Measurements from ENCODE around the gene PCID2. TPM values are rescaled to one million over a fixed set of nuclear protein-coding genes. Genes with fewer than 3 reads are reported as not detected.
"Not testable (repeated sequence)": the region's sequence is repeated elsewhere in the genome, so short reads cannot be mapped to it uniquely, and the experiment has no call there.

PCID2 gene
- total and polyA plus RNA-seq, 11 donors = 30.0 to 60.2 (median 45.2) TPM

GRCh38 chr13:113245849-113246796 lies 37.7 kb upstream of the PCID2 start:
- WGBS, 4 donors = 70 to 91% (median 82%) methylated on average over 10 of the region's 10 CpGs
- intact Hi-C loops (cut with DNase I) = no loop called here
- H3K27me3 ChIP-seq = no peaks in the 10 kb centered on the region
- no peak overlapping the region for H3K4me3 ChIP-seq
- no peaks in the 10 kb centered on the region for H3K9me3 ChIP-seq
- DNase-seq = no peak
- no peaks in the 10 kb centered on the region for H3K4me1 ChIP-seq
- TF ChIP-seq CTCF (IDR thresholded peaks at IDR 0.05) (peak in 1 of 12 donors; percentile 22), POLR2A (IDR thresholded peaks at IDR 0.05) (no peak)
- peaks cover 2 to 100% (median 99%) of the 10 kb centered on the region in 9 donors for H3K36me3 ChIP-seq
- ATAC-seq = no peak
- no peak overlapping the region for H3K27ac ChIP-seq

- ATAC-seq = no peak
- TF ChIP-seq CTCF (IDR thresholded peaks at IDR 0.05) (no peak), POLR2A (IDR thresholded peaks at IDR 0.05) (no peak)
- peaks cover 2 to 100% (median 99%) of the 10 kb centered on the region in 9 donors for H3K36me3 ChIP-seq
- WGBS, 4 donors = 64 to 82% (median 77%) methylated on average over 6 of the region's 6 CpGs
- no peaks in the 10 kb centered on the region for H3K9me3 ChIP-seq
- DNase-seq = no peak
- no peaks in the 10 kb centered on the region for H3K4me1 ChIP-seq
- intact Hi-C loops (cut with DNase I) = no loop called here
- no peak overlapping the region for H3K27ac ChIP-seq
- H3K27me3 ChIP-seq = no peaks in the 10 kb centered on the region
- H3K4me3 ChIP-seq = no peak overlapping the region
These were observed 35.4 kb upstream of the PCID2 start for GRCh38 chr13:113243847-113244246.

GRCh38 chr13:113241623-113242022 lies 33.2 kb upstream of the PCID2 start:
- H3K4me1 ChIP-seq; H3K9me3 ChIP-seq; ATAC-seq; H3K4me3 ChIP-seq; intact Hi-C loops (cut with DNase I); DNase-seq; H3K27me3 ChIP-seq; H3K27ac ChIP-seq: not testable (repeated sequence)
- 73 to 92% (median 91%) methylated on average over 8 of the region's 8 CpGs for WGBS, 4 donors
- peaks cover 2 to 99% (median 95%) of the 10 kb centered on the region in 9 donors for H3K36me3 ChIP-seq

DNA sequence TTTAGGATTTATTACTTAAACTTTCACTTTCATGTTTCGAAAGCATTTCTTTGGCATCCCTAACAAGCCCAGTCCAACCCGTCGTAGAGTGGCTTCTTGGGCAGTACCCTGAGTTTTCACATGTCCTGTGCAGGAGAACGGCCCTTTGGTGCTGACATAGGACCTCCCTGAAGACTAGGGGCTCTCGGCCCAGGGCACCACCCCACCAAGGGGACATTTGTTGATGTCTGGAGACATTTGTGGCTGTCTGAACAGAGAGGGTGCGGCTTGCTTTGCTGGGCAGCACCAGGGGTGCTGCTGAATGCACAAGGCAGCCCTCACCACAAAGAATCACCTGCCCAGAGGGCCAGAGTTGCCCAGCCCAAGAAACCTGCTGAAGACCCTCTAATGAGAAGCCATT lies 31.5 kb upstream of the PCID2 start:
- intact Hi-C loops (cut with DNase I) = no loop called here
- Histone ChIP-seq H3K9me3 (no peaks in the 10 kb centered on the region), H3K4me3 (no peak overlapping the region), H3K36me3 (peaks cover 0 to 99% (median 93%) of the 10 kb centered on the region in 9 donors), H3K27ac (no peak overlapping the region), H3K4me1 (no peaks in the 10 kb centered on the region), H3K27me3 (no peaks in the 10 kb centered on the region)
- TF ChIP-seq POLR2A (IDR thresholded peaks at IDR 0.05) = no peak
- TF ChIP-seq CTCF (IDR thresholded peaks at IDR 0.05) = no peak
- no peak for DNase-seq
- 83 to 92% (median 88%) methylated on average over 6 of the region's 6 CpGs for WGBS, 4 donors
- no peak for ATAC-seq

Data from heart left ventricle (tissue), 16 donors.